Measurements from ENCODE around the gene APOM. TPM values are rescaled to one million over a fixed set of nuclear protein-coding genes. Genes with fewer than 3 reads are reported as not detected.

The APOM gene
- total RNA-seq, 1 experiment from 2014 or later = 3.5 TPM

- TF ChIP-seq HMGXB4 (CRISPR knock-in tag; IDR thresholded peaks at IDR 0.05) = peak; percentile 59
- peak; percentile 23; the same call in 1 of the 2 replicates for TF ChIP-seq ZNF416 (CRISPR knock-in tag; IDR thresholded peaks at IDR 0.05)
- TF ChIP-seq RORB (CRISPR knock-in tag; IDR thresholded peaks at IDR 0.05) = no peak
- TF ChIP-seq ATF2 (CRISPR knock-in tag; IDR thresholded peaks at IDR 0.05; ENCODE audit: borderline replicate concordance, low read depth) = no peak
- peak; percentile 30; the same call in 1 of the 2 replicates for TF ChIP-seq FOXP1 (CRISPR knock-in tag; IDR thresholded peaks at IDR 0.05; ENCODE audit: borderline replicate concordance)
- TF ChIP-seq JAZF1 (CRISPR knock-in tag; IDR thresholded peaks at IDR 0.05) = no peak
- peak; percentile 33; the same call in 1 of the 2 replicates for TF ChIP-seq MAX (CRISPR knock-in tag; IDR thresholded peaks at IDR 0.05)
- TF ChIP-seq ZNF317 (CRISPR knock-in tag; IDR thresholded peaks at IDR 0.05; ENCODE audit: borderline replicate concordance, low read depth) = 0 out of 2 replicates have a peak, but pooled peaks have one; percentile 15
- no peak for TF ChIP-seq ZNF263 (CRISPR knock-in tag; IDR thresholded peaks at IDR 0.05; ENCODE audit: low read depth)
- no peak for TF ChIP-seq ZBTB21 (CRISPR knock-in tag; IDR thresholded peaks at IDR 0.05; ENCODE audit: borderline replicate concordance)
- peak; percentile 62; the same call in 1 of the 2 replicates for TF ChIP-seq SP1 (CRISPR knock-in tag; conservative IDR thresholded peaks at IDR 0.05)
- no peak for TF ChIP-seq ATF1 (CRISPR knock-in tag; IDR thresholded peaks at IDR 0.05)
- TF ChIP-seq RELA (CRISPR knock-in tag; IDR thresholded peaks at IDR 0.05; ENCODE audit: borderline replicate concordance) = no peak
- peak; percentile 55; the same call in 1 of the 2 replicates for TF ChIP-seq ARID4B (CRISPR knock-in tag; IDR thresholded peaks at IDR 0.05; ENCODE audit: borderline replicate concordance)
- TF ChIP-seq GABPB1 (CRISPR knock-in tag; IDR thresholded peaks at IDR 0.05) = no peak; the same call in 1 of the 2 replicates
- TF ChIP-seq MXD4 (CRISPR knock-in tag; IDR thresholded peaks at IDR 0.05; ENCODE audit: borderline replicate concordance) = no peak
- no peak for TF ChIP-seq ERG (CRISPR knock-in tag; IDR thresholded peaks at IDR 0.05)
- TF ChIP-seq TEAD4 (CRISPR knock-in tag; IDR thresholded peaks at IDR 0.05) = no peak
- TF ChIP-seq NFYB (CRISPR knock-in tag; conservative IDR thresholded peaks at IDR 0.05; ENCODE audit: low read depth) = no peak
- TF ChIP-seq ZBTB43 (CRISPR knock-in tag; IDR thresholded peaks at IDR 0.05) = peak; percentile 77; the same call in 1 of the 2 replicates
- TF ChIP-seq ZNF396 (CRISPR knock-in tag; IDR thresholded peaks at IDR 0.05; ENCODE audit: borderline replicate concordance) = no peak
- no peak for TF ChIP-seq ELF4 (CRISPR knock-in tag; IDR thresholded peaks at IDR 0.05; ENCODE audit: low read depth)
- no peak for TF ChIP-seq ZNF121 (CRISPR knock-in tag; IDR thresholded peaks at IDR 0.05)
- TF ChIP-seq ZNF281 (CRISPR knock-in tag; IDR thresholded peaks at IDR 0.05) = no peak
Measured at GRCh38 chr6:31620586-31621319, 34.9 kb upstream of the APOM start, which contains the start of gene PRRC2A (continued).
